GM18526 (cell line): ENCODE data around the gene NKG7.

ENCODE experiments used
- POLR2A ChIP-seq: IDR thresholded peaks from 3 replicates; pipeline ENCODE4 v1.6.1; 2011; ENCODE audit not compliant: insufficient read length; ENCODE audit errors: extremely low read depth

NKG7 gene

GRCh38 chr19:51394050-51394836 is 21.8 kb upstream of the NKG7 start:
- peak; percentile 71 for TF ChIP-seq POLR2A

DNA sequence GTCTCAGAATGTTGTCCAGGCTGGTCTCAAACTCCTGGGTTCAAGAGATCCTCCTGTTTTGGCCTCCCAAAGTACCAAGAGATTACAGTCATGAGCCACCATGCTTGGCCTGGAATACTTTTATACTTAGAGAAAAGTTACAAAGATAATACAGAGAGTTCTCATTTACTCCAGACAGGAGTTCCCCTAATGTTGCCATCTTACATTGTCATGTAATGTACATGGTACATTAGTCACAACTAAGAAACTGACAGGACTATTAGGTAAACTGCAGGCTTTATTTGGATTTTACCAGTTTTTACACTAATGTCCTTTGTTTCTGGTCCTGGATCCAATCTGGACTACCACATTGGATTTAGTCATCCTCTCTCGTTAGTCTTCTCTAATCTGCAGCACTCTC is 20.2 kb upstream of the NKG7 start:
- no peak for TF ChIP-seq POLR2A

GRCh38 chr19:51391073-51391611 is 18.7 kb upstream of the NKG7 start:
- no peak for TF ChIP-seq POLR2A

DNA sequence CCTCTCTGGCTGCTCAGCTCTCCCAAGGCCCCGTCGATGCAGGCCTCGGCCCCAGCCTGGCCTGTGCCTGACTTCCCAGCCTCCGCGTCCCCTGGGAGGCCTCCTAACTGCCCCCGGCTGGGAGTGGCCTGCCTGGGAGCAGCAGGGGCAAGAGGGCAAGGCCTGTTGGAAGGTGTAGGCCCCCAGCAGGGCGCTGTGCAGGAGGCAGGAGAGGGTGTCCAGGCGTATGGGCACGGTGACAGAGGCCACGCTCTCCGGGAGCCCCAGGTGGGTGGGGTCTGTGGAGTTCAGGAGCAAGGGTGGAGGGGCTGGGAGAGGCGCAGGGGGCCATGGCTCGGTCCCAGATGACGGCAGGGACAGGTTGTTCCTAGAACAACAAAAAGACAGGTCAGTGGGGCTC is 16.7 kb upstream of the NKG7 start:
- no peak for TF ChIP-seq POLR2A

GRCh38 chr19:51387924-51388389 is 15.5 kb upstream of the NKG7 start, which contains the start of gene LIM2:
LIM2 (minus strand) TSS chr19:51387974; CDS start chr19:51387443, 531 bp downstream.
- no peak for TF ChIP-seq POLR2A

DNA sequence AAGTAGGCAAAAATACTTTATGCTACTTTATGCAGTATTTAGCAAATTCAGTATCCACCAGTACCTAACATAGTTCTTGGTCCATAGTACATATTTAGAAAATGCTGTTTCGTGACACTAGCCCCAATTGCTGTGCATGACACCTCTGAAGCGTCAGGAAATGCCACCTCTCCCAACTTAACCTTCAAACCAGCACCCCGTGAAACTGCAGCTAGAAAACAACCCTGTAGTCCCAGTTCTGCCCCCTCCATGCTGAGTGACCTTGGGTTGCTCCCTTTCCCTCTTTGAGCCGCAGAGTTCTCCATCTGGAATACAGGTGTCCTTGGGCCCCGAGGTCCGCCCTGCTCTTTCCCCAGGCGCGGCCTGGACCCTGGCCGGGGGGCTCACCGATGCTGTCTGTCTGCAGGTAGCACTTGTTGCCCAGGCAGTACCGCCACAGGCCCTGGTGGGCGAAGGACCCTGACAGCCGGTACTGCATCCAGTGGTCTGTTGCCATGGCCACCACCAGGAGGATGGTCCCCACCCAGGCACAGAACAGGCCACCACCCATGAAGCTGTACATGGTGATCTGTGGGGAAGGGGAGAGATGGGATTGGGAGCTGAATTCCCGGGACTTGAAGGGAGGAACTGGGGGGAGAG is 14.5 kb upstream of the NKG7 start:
- no peak for TF ChIP-seq POLR2A

GRCh38 chr19:51382004-51382403 is 9.6 kb upstream of the NKG7 start:
- TF ChIP-seq POLR2A, result no peak

DNA sequence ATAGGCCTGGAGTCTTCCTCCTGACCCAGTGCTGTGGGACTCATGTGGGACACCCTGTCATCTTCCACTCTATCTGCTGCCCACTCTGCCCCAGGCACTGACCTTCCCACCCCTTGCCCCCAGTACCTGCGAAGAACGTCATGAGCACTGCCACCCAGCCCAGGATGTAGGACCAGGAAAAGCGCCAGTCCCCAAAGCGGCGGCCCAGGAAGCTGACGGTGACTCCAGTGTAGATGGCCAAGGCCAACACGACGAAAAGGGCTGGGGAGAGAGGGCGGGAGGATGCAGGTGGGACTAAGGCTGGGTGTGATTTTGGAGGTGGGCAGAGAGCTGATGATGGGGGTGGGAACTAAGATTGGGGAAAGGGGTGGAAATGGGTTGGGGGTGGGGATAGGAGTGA is 7.9 kb upstream of the NKG7 start:
- no peak for TF ChIP-seq POLR2A

DNA sequence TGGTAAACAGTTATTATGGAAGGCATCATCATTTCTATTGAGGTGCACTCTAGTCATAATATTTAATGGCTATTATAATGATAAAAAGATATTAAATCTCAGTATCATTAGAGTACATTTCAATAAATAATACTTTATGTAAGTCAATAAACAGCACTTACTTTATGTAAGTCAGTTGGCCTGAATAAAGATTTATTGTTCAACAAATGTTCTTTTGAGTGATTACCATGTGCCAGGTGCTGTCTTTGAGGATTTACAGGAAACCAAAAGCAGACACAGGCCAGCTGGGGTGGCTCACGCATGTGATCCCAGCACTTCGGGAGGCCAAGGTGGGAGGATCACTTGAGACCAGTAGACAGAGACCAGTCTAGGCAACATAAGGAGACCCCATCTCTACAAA is 5.0 kb upstream of the NKG7 start:
- TF ChIP-seq POLR2A, result no peak

DNA sequence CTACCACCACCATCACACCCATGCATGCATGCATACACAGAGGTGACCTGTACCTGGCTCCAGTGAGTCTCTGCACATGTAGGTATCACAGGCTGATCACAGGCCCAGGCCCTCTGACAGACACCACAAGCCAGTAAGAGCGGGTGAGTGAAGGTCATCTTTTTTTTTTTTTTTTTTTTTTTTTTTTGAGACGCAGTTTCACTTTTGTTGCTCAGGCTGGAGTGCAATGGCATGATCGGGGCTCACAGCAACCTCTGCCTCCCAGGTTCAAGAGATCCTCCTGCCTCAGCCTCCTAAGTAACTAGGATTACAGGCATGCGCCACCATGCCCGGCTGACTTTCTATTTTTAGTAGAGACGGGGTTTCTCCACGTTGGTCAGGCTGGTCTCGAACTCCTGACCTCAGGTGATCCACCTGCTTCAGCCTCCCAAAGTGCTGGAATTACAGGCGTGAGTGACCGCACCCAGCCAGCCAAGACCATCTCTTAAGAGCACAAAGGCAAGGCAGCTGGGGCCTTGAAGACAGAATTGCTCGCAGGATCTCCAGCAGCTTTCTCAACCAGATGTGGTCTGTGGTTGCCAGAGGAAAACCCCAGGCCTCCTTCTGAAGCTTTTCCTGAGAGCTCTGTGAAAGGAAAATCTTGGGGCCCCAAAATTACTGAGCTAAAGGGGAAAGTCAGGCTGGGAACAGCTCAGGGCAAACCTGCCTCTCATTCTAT is 3.2 kb upstream of the NKG7 start:
- TF ChIP-seq POLR2A, result no peak

- TF ChIP-seq POLR2A, result no peak
Measured at GRCh38 chr19:51372021-51372648, 319 bp downstream of the NKG7 start.

DNA sequence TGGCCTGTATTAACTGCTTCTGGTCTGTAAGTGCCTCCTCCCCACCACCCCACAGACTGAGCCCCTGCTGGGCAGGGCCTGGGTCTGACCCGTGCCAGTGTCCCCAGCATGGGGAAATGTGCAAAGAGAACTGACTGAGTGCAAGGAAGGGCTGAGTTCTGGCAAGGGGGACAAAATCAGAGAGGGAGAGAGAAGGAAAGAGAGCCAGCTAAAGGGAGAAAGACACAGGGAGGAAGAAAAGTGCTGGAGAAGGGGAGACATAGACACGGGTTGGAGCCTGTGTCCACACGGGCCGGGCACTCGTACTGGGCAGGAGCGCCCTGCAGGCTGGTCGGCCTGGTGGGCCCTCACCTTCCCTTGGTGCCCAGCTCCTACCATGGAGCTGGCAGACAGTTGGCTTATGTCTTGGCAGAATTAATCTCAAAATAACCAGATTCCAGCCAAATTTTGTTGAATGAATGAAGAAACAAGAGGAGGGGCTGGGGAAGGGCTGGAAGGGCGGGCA is 1.2 kb downstream of the NKG7 start:
- TF ChIP-seq POLR2A, result no peak

DNA sequence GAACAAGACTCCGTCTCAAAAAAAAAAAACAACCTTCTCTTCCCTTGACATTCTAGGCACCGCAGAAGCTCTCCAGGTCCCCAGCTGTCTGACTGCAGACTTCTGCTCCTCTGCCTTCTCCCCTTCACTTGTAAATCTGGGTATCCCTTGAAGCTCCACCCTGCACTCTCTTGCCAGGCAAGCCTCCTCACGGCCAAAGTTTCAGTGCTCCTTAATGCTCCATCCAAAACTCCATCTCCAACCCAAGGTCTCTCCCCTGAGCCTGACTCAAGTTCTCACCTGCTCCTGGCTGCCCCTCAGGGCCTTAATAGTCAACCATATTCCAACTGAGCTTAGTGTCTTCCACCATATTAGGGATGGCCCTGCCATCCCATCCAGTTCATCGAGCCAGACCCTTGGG is 2.2 kb downstream of the NKG7 start:
- no peak for TF ChIP-seq POLR2A

- TF ChIP-seq POLR2A, result no peak
Measured at GRCh38 chr19:51368366-51369282, 3.8 kb downstream of the NKG7 start, which contains the start of gene CLDND2. CLDND2 (minus strand) TSS chr19:51369003; CDS start chr19:51368577, 426 bp downstream.
